Keratinocyte (primary cell): ENCODE data around the gene MLN.

Source experiments
- CTCF ChIP-seq, 3 experiments: IDR thresholded peaks in 1 of 3; conservative IDR thresholded peaks in 1 of 3; optimal IDR thresholded peaks in 1 of 3; 2 replicates in 2 of 3; 3 replicates in 1 of 3; pipeline versions ENCODE3 to v1.5.1; 2011; ENCODE audit warnings: low read length in 3 of 3, mild to moderate bottlenecking in 3 of 3, moderate library complexity in 2 of 3, control low read depth in 1 of 3, inconsistent platforms in 1 of 3; ENCODE audit not compliant: insufficient read depth in 2 of 3; ENCODE audit errors: extremely low read depth in 1 of 3
- EZH2 ChIP-seq: IDR thresholded peaks from one replicate; pipeline ENCODE4 v1.6.1; 2012; ENCODE audit warnings: inconsistent platforms, mild to moderate bottlenecking, low read length, moderate library complexity

- TF ChIP-seq CTCF (optimal IDR thresholded peaks at IDR 0.05 in 1 of 3, IDR thresholded peaks at IDR 0.05 in 1 of 3, conservative IDR thresholded peaks at IDR 0.05 in 1 of 3; ENCODE audit: extremely low read depth in 1 of 3, insufficient read depth in 2 of 3, low read length in 3 of 3) (no peak), EZH2 (no peak)
Measured at GRCh38 chr6:33770833-33771145, 33.0 kb downstream of the MLN start.
